ENCODE measurements around the gene XPO6.

The XPO6 gene

GRCh38 chr16:28210264-28210663, 1.5 kb downstream of the XPO6 start:
- DNase-seq (ENCODE audit: low spot score) = no peak

GRCh38 chr16:28208824-28209223, 2.9 kb downstream of the XPO6 start:
- DNase-seq (ENCODE audit: low spot score) = no peak

- no peak for DNase-seq (ENCODE audit: low spot score)
These were observed 3.6 kb downstream of the XPO6 start for GRCh38 chr16:28208131-28208530.

GRCh38 chr16:28207399-28207798, 4.4 kb downstream of the XPO6 start:
- DNase-seq (ENCODE audit: low spot score) = no peak

GRCh38 chr16:28205974-28206373, 5.8 kb downstream of the XPO6 start:
- no peak for DNase-seq (ENCODE audit: low spot score)

- no peak for DNase-seq (ENCODE audit: low spot score)
These were observed 6.5 kb downstream of the XPO6 start for GRCh38 chr16:28205117-28205899.

- DNase-seq (ENCODE audit: low spot score) = no peak
These were observed 7.1 kb downstream of the XPO6 start for GRCh38 chr16:28204622-28205021.

- no peak for DNase-seq (ENCODE audit: low spot score)
These were observed 7.6 kb downstream of the XPO6 start for GRCh38 chr16:28204204-28204603.

GRCh38 chr16:28202147-28202746, 9.5 kb downstream of the XPO6 start:
- no peak for DNase-seq (ENCODE audit: low spot score)

- no peak for DNase-seq (ENCODE audit: low spot score)
These were observed 11.1 kb downstream of the XPO6 start for GRCh38 chr16:28200661-28201060.

- no peak for DNase-seq (ENCODE audit: low spot score)
These were observed 15.3 kb downstream of the XPO6 start for GRCh38 chr16:28196387-28196987.

- no peak for DNase-seq (ENCODE audit: low spot score)
These were observed 15.9 kb downstream of the XPO6 start for GRCh38 chr16:28195859-28196258.

- no peak for DNase-seq (ENCODE audit: low spot score)
These were observed 18.0 kb downstream of the XPO6 start for GRCh38 chr16:28193530-28194423.

- DNase-seq (ENCODE audit: low spot score) = no peak
These were observed 18.8 kb downstream of the XPO6 start for GRCh38 chr16:28192806-28193529.

- DNase-seq (ENCODE audit: low spot score) = no peak
These were observed 20.3 kb downstream of the XPO6 start for GRCh38 chr16:28191364-28191960.

- DNase-seq (ENCODE audit: low spot score) = no peak
These were observed 22.5 kb downstream of the XPO6 start for GRCh38 chr16:28189245-28189644.

GRCh38 chr16:28188085-28188916, 23.5 kb downstream of the XPO6 start:
- no peak for DNase-seq (ENCODE audit: low spot score)

- no peak for DNase-seq (ENCODE audit: low spot score)
These were observed 24.2 kb downstream of the XPO6 start for GRCh38 chr16:28187595-28188004.

- no peak for DNase-seq (ENCODE audit: low spot score)
These were observed 25.0 kb downstream of the XPO6 start for GRCh38 chr16:28186752-28187151.

GRCh38 chr16:28185696-28186095, 26.1 kb downstream of the XPO6 start:
- no peak for DNase-seq (ENCODE audit: low spot score)

Measured in cerebellar cortex (tissue), 1 donor.